Measurements from ENCODE around the gene SDF2.

The SDF2 gene

DNA sequence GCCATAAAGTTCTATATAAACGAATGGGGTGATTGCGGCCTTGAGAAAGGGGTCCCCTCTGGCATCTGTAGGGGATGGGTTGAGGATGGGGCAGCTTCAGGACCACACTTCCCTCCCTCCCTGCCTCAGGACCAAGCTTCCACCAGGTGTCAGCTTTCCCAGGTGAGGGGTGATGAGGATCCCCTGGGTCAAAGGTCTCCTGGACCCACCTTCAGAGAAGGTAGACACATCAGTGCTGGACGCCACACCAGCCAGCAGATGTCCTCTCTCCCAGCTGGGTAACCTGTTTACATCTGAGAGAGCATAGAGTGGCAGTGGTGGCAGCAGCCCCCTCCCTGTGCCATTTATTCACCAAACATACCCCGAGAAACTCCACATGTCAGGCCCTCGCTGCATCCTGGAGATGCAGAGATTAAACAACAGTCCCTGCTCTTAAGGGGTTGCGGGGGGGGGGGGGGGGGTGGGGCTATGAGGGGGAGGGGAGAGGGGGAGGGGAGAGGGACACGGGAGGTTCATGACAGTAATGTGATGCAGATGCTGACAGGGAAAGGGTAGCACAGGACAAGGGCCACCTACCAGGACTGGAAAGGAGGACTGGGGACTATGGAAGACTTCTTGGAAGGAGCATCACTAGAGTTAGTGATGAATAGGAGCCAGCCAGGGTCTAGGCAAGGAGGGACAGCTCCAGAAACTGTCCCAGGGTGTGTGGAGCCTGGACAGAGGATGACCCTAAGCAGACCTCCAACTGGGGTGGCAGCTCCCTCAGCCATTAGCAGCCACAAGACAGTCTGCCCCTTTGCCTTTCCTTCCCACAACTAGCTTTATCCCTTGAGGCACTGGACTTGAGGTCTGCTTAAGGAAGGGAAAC lies 45.0 kb upstream of the SDF2 start:
- peaks cover 19% of the 10 kb centered on the region for H3K36me3 ChIP-seq (ENCODE audit: insufficient read depth, low read length)
- H3K27me3 ChIP-seq (ENCODE audit: insufficient read depth, low read length) = no peaks in the 10 kb centered on the region

GRCh38 chr17:28705728-28706334 lies 44.1 kb upstream of the SDF2 start:
- H2AFZ ChIP-seq (ENCODE audit: low read length) = no peak overlapping the region
- no peaks in the 10 kb centered on the region for H3F3A ChIP-seq (ENCODE audit: insufficient read depth, low read length)
- H3K9ac ChIP-seq (ENCODE audit: low read length) = no peak overlapping the region
- no peaks in the 10 kb centered on the region for H3K79me2 ChIP-seq (ENCODE audit: insufficient read depth, low read length)
- no peak overlapping the region for H3K4me3 ChIP-seq (ENCODE audit: low read depth, low read length, poor library complexity, severe bottlenecking)
- no peaks in the 10 kb centered on the region for H3K27me3 ChIP-seq (ENCODE audit: insufficient read depth, low read length)
- H3K27ac ChIP-seq (ENCODE audit: low read depth, low read length, poor library complexity, severe bottlenecking) = no peak overlapping the region
- no peaks in the 10 kb centered on the region for H4K20me1 ChIP-seq (ENCODE audit: insufficient read depth, low read length)
- H3K36me3 ChIP-seq (ENCODE audit: insufficient read depth, low read length) = peaks cover 28% of the 10 kb centered on the region
- no peaks in the 10 kb centered on the region for H3K9me3 ChIP-seq (ENCODE audit: low read length)
- H3K9me2 ChIP-seq (ENCODE audit: low read depth, low read length) = no peaks in the 10 kb centered on the region
- peaks cover 15% of the 10 kb centered on the region for H3K4me1 ChIP-seq (ENCODE audit: insufficient read depth, low read length, severe bottlenecking)
- no peak overlapping the region for H3K4me2 ChIP-seq (ENCODE audit: low read length)
- TF ChIP-seq EZH2 (IDR thresholded peaks at IDR 0.05; ENCODE audit: borderline replicate concordance, low read length) = no peak
- no peak for TF ChIP-seq CTCF (IDR thresholded peaks at IDR 0.05; ENCODE audit: low read length)

More for the DNA sequence above, 45.0 kb upstream of the SDF2 start:
- no peak overlapping the region for H3K27ac ChIP-seq (ENCODE audit: low read depth, low read length, poor library complexity, severe bottlenecking)
- peaks cover 19% of the 10 kb centered on the region for H3K4me1 ChIP-seq (ENCODE audit: insufficient read depth, low read length, severe bottlenecking)
- H4K20me1 ChIP-seq (ENCODE audit: insufficient read depth, low read length) = no peaks in the 10 kb centered on the region
- no peaks in the 10 kb centered on the region for H3K9me2 ChIP-seq (ENCODE audit: low read depth, low read length)
- H3K4me2 ChIP-seq (ENCODE audit: low read length) = no peak overlapping the region
- H3F3A ChIP-seq (ENCODE audit: insufficient read depth, low read length) = no peaks in the 10 kb centered on the region
- no peaks in the 10 kb centered on the region for H3K79me2 ChIP-seq (ENCODE audit: insufficient read depth, low read length)
- no peak overlapping the region for H2AFZ ChIP-seq (ENCODE audit: low read length)
- H3K9me3 ChIP-seq (ENCODE audit: low read length) = no peaks in the 10 kb centered on the region
- H3K9ac ChIP-seq (ENCODE audit: low read length) = no peak overlapping the region
- H3K4me3 ChIP-seq (ENCODE audit: low read depth, low read length, poor library complexity, severe bottlenecking) = no peak overlapping the region
- no peak for TF ChIP-seq EZH2 (IDR thresholded peaks at IDR 0.05; ENCODE audit: borderline replicate concordance, low read length)
- no peak for TF ChIP-seq CTCF (IDR thresholded peaks at IDR 0.05; ENCODE audit: low read length)

GRCh38 chr17:28705074-28705659 lies 43.5 kb upstream of the SDF2 start:
- Histone ChIP-seq H3K9ac (ENCODE audit: low read length) (no peak overlapping the region), H4K20me1 (ENCODE audit: insufficient read depth, low read length) (no peaks in the 10 kb centered on the region), H3K4me2 (ENCODE audit: low read length) (no peak overlapping the region), H3K4me1 (ENCODE audit: insufficient read depth, low read length, severe bottlenecking) (peaks cover 8% of the 10 kb centered on the region), H3K9me2 (ENCODE audit: low read depth, low read length) (no peaks in the 10 kb centered on the region), H3K27ac (ENCODE audit: low read depth, low read length, poor library complexity, severe bottlenecking) (no peak overlapping the region), H3K9me3 (ENCODE audit: low read length) (no peaks in the 10 kb centered on the region), H2AFZ (ENCODE audit: low read length) (no peak overlapping the region), H3K36me3 (ENCODE audit: insufficient read depth, low read length) (peaks cover 35% of the 10 kb centered on the region), H3F3A (ENCODE audit: insufficient read depth, low read length) (no peaks in the 10 kb centered on the region), H3K4me3 (ENCODE audit: low read depth, low read length, poor library complexity, severe bottlenecking) (no peak overlapping the region), H3K79me2 (ENCODE audit: insufficient read depth, low read length) (no peaks in the 10 kb centered on the region), H3K27me3 (ENCODE audit: insufficient read depth, low read length) (no peaks in the 10 kb centered on the region)
- TF ChIP-seq EZH2 (IDR thresholded peaks at IDR 0.05; ENCODE audit: borderline replicate concordance, low read length) (no peak), CTCF (IDR thresholded peaks at IDR 0.05; ENCODE audit: low read length) (no peak)

Data from OCI-LY1 (cell line).